Subcutaneous abdominal adipose tissue (tissue), 5 donors: ENCODE results near the gene KDM7A.

Source experiments
- H3K27ac ChIP-seq: one replicate; pipeline ENCODE4 v1.7.0; 2013; ENCODE audit warnings: low read depth, mild to moderate bottlenecking, inconsistent platforms, low read length, moderate library complexity
- H3K27me3 ChIP-seq, 5 donors: one replicate each; pipeline ENCODE4 v1.7.0; 2013; ENCODE audit warnings: low read length in 5 of 5, inconsistent platforms in 1 of 5; ENCODE audit not compliant: control insufficient read depth in 5 of 5, insufficient read depth in 4 of 5
- H3K36me3 ChIP-seq, 5 donors: one replicate each; pipeline ENCODE4 v1.7.0; 2013; ENCODE audit warnings: low read length in 5 of 5; ENCODE audit not compliant: control insufficient read depth in 5 of 5, insufficient read depth in 5 of 5
- H3K4me1 ChIP-seq, 5 donors: one replicate each; pipeline ENCODE4 v1.7.0; 2013; ENCODE audit warnings: low read length in 5 of 5, mild to moderate bottlenecking in 3 of 5, moderate library complexity in 1 of 5; ENCODE audit not compliant: control insufficient read depth in 5 of 5, insufficient read depth in 5 of 5
- H3K4me3 ChIP-seq, 5 donors: one replicate each; pipeline ENCODE4 v1.7.0; 2013; ENCODE audit warnings: low read length in 5 of 5, low read depth in 1 of 5
- H3K9ac ChIP-seq, 5 donors: one replicate each; pipeline ENCODE4 v1.7.0; 2013; ENCODE audit warnings: low read length in 5 of 5, mild to moderate bottlenecking in 4 of 5, moderate library complexity in 3 of 5
- H3K9me3 ChIP-seq, 5 donors: one replicate each; pipeline ENCODE4 v1.7.0; 2013; ENCODE audit warnings: low read length in 5 of 5; ENCODE audit not compliant: control insufficient read depth in 5 of 5
- donor health status: healthy.
- donor health status: healthy.
- donor health status: healthy.
- donor health status: healthy.
- donor health status: healthy.

KDM7A gene

DNA sequence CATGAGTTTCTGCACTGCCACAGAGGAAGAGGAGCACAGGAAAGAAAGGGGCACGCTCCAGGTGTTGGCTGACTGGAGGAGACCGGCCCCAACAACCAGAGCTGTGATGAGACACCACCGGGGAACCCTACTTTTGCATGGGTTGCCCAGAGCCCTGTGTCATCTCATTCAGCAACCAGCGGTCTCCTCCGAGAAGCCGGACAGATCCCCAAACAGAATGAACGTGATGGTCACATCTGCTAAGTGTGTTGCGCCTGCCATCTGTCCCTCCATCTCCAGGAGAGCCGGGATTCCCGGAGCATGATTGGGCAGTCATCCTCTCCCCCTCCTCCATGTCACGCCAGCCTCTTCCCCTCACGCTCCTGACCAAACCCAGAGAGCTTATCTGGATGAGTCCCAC, 136.9 kb downstream of the KDM7A start:
- no peak overlapping the region for H3K9ac ChIP-seq
- no peaks in the 10 kb centered on the region for H3K27me3 ChIP-seq
- H3K9me3 ChIP-seq = no peaks in the 10 kb centered on the region
- no peak overlapping the region for H3K4me3 ChIP-seq
- peaks cover 3 to 60% (median 44%) of the 10 kb centered on the region in 5 donors for H3K36me3 ChIP-seq
- H3K27ac ChIP-seq = no peak overlapping the region
- H3K4me1 ChIP-seq = peaks cover 0 to 12% (median 4%) of the 10 kb centered on the region in 5 donors

DNA sequence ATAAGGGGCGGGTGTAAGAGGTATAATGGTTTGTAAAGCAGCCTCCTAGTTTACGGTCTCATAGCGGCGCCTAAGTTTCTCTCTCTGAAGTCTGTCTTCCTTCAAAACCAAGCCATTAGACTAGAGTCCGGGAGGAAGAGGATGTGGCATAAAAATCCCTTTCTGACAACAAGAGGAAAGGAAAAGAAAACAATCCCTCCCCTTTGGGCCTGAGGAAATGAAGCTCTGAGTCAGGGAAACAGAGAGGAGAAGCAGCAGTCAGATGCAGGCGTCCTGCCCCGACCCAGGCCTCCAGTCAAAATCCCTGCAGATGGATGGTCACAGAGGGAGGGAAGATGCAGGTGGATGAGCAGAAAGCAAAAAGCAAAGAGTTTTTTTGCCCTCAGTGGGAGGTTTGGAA, 137.7 kb downstream of the KDM7A start:
- no peaks in the 10 kb centered on the region for H3K27me3 ChIP-seq
- peaks cover 3 to 57% (median 42%) of the 10 kb centered on the region in 5 donors for H3K36me3 ChIP-seq
- no peaks in the 10 kb centered on the region for H3K9me3 ChIP-seq
- peaks cover 0 to 12% (median 4%) of the 10 kb centered on the region in 5 donors for H3K4me1 ChIP-seq
- H3K27ac ChIP-seq = no peak overlapping the region
- H3K9ac ChIP-seq = no peak overlapping the region
- no peak overlapping the region for H3K4me3 ChIP-seq

GRCh38 chr7:140036224-140036962, 140.4 kb downstream of the KDM7A start:
- Histone ChIP-seq H3K27ac (no peak overlapping the region), H3K36me3 (peaks cover 3 to 59% (median 42%) of the 10 kb centered on the region in 5 donors), H3K27me3 (no peaks in the 10 kb centered on the region), H3K4me3 (no peak overlapping the region), H3K9me3 (no peaks in the 10 kb centered on the region), H3K9ac (no peak overlapping the region), H3K4me1 (peaks cover 0 to 12% (median 4%) of the 10 kb centered on the region in 5 donors)

DNA sequence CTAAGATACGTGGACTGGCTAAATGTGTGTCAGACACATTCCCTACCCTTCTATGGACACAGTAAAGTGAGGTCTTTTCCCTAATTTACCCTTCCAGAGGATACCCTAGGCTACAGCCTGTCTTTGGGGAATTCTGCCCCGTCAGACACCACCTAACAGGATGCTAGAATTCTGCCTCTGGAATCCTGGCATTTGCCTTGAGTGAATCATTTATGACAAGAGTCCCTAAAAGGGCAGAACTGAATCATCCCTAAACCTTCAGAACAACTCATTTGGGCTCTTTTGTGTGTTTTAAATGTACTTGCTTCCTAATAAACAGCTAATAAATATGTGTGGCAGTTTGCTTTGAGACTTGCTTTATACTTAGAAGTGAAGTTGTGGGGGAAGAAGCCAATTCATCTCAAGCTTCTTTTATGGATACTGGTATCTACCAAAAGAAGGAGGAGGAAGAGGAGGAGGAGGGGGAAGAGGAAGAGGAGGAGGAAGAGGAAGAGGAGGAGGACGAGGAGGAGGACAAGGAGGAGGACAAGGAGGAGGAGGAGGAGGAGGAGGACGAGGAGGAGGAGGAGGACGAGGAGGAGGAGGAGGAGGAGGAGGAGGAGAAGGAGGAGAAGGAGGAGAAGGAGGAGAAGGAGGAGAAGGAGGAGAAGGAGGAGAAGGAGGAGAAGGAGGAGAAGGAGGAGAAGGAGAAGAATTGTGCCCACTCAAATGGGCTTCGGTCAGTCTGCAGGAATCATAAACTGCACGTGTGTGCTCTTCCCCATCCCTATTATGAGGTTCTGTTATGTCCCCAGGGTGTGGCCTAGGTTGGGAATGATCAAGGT, 141.2 kb downstream of the KDM7A start:
- H3K9me3 ChIP-seq = no peaks in the 10 kb centered on the region
- no peak overlapping the region for H3K9ac ChIP-seq
- H3K27me3 ChIP-seq = no peaks in the 10 kb centered on the region
- H3K4me1 ChIP-seq = peaks cover 0 to 12% (median 4%) of the 10 kb centered on the region in 5 donors
- H3K4me3 ChIP-seq = no peak overlapping the region
- peaks cover 0 to 54% (median 40%) of the 10 kb centered on the region in 5 donors for H3K36me3 ChIP-seq
- H3K27ac ChIP-seq = no peak overlapping the region
